HG03025 (cell line): Measurements from ENCODE around the gene GADD45G.

Experiments
- ATAC-seq: cut with Tn5 transposase; IDR thresholded peaks from one replicate; pipeline ENCODE4 v1.9.1; 2021; ENCODE audit warnings: mild to moderate bottlenecking, moderate library complexity; ENCODE audit not compliant: unreplicated experiment, low FRiP score

GADD45G gene

DNA sequence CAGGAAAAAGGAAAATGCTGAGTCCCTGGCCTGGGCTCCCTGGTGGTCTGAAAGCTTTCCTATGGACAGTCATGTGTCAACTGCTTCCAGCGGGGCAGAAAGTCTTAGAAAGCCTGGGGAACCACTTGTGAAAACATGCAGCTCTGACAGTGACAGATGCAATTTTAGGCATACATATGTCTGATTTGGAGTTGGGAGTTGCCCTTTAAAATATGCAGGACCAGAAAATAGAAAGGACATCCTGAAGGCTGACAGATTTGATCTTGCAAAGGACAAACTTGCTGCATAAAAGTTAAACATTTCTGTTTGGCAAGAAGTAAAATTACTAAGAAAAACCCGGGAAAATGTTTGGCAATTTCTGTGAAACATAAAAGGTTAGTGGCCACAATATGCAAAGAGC is 23.8 kb downstream of the GADD45G start:
- ATAC-seq, result no peak

DNA sequence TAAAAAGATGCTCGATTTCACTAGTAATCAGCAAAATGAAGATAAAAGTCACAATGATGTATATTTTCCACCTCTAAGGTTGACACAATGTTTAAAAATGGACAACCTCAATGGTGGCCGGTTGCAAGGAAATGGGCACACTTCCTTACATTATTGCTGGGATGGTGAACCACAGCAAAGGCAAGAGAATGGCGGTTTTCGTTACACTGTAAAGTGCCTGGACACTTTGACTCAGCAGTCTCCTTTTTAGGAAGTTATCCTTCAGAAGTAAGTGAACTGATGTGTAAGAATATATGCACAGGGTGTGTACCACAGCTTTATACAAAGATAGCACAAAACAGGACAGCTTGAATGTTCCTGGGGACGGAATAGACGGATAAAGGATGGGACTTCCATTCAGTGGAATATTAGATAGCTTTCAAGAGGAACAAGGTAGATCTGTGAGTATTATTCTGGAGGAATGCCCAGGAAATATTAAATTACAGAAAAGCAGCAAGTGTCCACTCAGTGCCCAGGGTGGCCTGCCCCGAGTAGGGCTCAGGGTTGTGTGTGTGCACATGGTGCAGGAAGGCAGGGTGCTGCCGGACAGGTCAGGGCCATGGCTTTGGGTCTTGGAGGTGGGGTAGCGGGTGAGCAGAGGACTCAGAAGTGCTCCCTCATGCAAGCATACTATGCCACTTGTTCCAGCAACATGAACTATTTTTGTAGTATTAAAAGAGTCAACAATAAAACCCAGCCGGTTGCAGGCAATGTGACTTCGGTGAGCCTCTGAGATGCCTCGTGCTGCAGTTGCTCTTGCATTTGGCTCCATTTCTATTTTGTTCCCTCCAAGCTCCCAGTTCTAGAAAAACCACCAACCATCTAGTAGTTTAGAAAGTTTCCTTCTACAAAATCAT is 24.5 kb downstream of the GADD45G start:
- no peak for ATAC-seq

DNA sequence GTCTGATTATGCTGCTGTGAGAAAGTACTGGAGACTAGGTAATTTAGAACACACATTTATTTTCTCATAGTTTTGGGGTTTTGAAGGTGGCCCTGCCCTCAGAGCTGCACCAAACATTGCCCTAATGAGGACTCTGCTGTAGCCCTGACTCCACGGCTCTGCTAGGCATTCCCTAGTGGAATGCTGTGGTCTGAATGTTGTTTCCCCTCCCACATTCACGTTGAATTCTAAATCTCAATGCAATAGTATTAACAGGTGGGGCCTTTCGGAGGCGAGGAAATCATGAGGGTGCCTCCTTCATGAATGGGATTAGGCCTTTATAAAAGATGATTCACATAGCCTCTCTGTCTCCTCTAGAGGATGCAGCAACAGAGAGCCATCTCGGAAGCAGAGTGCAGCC is 25.7 kb downstream of the GADD45G start:
- ATAC-seq, result no peak

DNA sequence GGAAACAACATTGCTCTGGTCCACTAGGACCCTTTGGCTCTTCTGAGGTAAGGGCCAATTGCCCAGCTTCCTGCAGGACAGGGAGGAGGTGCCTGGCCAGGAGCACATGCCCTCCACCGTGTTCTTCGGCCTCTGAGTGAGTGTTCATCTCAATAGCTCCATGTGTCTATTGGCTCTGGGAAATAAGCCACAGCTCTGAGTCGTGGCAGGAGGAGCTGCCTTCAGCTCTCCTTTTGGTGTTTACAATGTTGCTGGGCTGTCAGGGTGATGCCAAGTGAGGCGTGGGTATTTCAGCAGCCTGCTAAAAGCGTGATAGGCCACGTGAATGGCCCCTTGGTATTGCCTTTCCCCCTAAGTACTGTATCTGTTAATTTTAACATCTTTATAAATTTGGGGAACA is 26.6 kb downstream of the GADD45G start:
- ATAC-seq, result no peak

DNA sequence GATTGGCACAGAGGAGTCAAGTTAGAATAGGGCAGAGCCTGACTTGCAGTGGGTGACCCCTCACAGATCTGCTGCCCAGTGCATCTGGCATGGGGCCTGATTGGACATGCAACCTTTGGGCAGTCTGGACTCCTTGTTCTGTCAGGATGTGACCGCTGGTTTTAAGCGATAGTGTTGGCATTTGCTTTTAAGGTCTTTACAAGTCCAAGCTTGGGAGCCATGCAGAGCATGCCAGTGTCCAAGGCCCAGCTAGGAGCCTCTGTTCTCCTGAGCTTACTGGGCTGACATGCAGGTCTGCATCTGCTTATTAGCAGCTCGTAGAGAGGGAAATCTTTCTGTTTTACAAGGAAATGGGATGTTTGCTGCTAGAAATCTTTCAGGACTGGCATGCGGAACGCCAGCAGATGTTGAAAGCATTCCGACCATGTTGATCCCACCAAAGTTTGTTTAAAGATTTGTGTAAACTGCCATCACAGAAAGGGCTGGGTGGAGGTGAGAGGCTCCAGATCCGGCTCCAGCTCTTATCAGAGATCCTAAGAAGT is 27.5 kb downstream of the GADD45G start:
- ATAC-seq, result no peak

DNA sequence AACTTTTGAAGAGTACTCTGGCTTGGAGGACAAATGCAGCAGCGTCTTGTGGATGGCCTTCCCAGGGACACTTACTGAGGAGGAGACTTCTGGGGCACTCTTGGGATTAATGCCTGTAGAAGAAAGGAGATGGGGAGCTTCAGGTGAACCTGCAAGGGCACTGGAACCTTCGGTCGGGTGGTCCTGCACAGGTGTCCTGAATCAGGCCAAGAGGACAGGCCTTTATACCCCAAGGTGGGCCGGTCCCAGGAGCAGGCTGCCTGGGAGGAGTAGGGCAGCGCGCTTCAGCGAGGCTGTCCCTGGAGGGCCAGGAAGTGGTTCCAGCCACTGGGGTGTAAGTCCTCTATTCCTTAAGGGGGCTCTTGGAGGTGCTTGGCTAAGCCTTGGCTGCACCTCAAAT is 27.9 kb downstream of the GADD45G start:
- no peak for ATAC-seq

DNA sequence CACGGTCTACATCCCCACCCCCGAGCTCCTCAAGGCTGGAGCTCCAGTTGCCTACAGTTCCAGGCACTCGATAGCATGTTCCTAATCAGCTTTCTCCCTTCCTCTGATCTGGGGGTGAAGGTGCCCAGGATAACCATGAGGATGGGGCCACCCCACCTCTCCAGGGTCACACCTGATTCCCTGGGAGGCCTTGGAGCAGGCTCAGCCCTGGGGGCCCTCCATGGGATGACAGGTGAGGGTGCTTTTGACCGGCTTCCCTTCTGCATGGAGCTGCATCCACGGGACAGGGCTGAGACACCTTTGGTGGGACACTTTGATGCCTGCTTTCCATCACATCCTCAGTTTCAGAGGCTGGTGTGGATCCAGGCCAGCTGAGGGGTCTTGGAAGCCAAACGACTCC is 28.6 kb downstream of the GADD45G start:
- ATAC-seq, result no peak

DNA sequence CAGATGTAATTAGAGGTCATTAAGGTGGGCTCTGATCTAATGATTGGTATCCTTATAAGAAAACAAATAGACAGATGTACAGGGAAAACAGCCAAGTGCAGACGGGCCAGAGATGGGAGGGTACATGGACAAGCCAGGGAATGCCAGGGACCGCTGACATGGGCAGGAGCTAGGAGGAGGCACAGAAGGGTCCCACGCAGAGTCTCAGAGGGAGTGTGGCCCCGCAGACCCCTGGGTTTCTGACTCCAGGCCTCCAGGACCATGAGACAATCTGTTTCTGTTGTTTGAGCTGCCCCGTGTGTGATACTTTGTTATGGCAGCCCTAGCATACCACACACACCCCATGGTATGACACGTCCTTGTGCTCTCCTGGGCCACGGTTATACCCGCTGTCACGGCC is 29.1 kb downstream of the GADD45G start:
- no peak for ATAC-seq

DNA sequence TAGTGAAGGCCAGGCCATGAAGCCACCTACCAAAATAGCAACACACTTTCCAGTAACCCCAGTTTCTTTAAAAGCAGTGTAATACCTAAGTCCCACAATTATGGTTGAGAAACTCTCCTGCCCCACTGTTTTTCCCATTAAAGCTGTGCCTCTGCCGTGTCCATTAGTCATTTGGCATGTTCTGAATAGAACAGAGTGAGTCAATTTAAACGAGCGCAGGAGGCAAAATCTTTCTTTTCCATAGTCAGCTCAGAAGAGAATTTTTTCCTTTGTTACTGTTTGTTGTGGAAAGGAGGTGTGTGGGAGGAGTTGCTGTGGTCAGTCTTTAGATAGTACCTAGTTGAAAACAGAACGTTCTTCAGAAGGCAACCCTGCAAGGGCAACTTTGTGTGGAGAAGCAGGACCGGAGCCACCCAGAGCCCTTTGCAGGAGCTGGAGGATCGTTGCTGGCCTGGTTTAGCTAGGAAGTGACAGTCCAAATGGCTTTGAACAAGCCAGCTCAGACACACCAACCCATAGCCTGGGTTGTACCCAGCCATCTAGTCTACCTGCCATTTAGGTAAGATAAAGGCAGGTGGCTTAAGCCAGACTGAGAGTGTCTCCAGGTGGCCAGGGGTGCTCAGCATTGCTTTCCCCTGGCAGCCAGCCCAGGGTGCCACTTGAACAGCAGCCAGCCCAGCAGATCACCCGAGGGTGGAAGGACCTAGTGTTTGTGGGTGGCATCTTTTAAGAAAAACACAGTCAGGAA is 30.4 kb downstream of the GADD45G start:
- ATAC-seq, result no peak

DNA sequence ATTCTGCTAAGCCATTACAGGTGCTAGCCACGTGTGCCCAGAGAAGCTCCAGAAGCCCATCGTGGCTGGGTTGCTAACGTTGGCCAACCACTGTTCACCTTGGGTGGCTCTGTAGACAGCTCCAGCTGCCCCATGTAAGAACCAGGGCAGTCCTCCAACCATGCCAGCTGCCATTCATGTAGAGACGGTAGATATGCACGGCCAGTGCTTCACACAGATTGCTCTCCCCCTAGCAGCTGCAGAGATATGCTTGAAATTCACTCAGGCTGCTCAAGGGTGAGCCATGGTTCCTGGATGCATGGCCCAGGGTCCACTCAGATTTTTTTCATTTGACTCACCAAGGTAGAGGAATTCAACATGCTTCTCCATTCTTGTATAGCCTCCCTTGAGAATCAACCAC is 31.0 kb downstream of the GADD45G start:
- ATAC-seq, result no peak

DNA sequence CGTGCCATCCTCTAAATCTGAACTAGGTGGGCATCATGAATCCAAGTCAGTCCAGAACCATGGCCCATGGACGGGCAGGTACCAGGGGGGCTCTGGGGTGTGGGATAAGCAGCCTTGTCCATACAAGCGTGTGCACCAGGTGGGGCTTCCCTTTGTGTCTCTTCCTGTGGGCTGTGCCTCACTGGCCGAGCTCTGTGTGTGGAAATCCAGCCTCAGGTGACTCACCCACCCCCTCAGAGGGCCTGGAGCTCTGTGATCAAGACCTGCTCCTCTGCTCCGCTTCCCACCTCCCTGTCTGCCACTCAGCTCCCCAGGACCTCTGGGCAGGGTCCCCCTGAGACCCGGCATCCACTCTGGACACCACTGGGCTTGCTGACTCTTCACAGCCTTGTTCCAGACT is 33.0 kb downstream of the GADD45G start:
- no peak for ATAC-seq

DNA sequence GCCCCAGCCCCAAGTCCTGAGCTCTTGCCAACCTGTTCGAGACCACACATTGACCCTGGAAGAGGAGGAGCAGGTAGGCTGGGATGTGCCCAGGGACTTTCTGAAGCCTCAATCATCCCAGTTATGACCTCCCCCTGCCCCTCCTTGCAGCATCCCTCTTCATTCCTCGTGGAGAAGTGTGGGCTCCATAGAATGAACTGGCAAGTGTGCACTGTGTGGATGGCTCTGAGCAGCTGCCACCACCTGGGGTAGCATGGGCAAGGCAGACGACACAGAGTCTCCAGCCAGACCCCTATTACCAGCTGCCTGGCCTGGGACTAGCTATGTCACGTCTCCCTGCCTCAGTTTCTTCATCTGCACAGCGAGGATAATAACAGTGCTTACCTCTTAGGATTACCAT is 33.5 kb downstream of the GADD45G start:
- ATAC-seq, result no peak

DNA sequence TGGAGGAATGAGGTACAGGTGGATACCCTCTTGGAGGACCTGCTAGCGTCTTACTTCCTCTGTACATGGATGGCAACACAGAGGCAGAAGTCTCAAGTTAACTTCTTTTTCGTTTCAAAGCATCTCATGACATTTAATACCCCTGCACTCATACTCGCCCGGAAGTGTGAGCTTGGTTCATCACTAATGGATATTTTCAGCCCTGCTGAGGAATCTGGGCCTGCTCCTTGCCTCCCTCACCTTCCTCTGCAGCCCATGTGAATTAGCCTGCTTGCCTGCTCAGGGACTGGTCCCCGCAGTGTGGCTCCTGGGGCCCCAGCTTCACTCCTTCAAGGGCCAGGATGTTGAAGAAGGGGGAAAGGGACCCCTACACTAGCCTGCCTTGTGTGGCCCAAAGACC is 34.1 kb downstream of the GADD45G start:
- ATAC-seq, result no peak

DNA sequence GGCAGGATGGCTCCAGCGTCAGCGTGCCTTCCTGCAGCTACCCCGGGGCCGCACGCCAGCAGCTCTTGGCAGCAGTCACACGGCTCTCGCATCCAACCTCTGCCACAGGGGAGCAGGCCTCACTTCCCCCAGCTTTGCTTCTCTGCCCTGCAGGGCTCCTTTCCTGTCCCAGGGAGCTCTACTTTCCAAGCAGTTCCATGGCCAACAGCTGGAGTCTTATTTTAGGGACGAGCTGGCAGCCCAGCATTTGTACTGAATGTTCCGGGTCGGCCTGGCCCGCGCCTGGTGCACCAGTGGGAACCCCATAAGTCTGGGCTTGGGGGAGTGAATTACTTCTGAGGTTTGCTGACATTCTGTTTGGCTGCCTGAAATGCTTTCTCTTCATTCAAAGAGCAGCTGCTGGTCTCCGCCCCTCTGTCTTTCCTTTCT is 34.6 kb downstream of the GADD45G start:
- no peak for ATAC-seq

DNA sequence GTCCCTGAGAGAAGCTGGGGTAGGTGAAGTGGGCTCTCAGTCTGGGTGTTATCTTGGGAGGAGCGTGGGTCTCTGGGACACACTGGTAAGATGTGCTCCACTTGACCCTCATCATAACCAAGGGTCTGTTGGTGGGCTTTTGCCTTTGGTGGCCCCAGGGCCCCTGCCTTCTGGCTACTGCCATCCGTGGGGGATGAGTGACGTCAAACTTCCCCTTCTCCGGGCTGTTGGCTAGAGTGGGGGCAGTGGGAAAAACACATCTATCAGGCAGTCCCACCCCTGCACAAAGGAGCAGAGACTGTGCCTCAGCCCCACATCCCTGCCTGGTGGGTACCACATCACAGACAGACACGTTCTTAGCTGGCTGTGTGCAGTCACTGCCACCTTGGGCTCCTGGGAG is 35.1 kb downstream of the GADD45G start:
- ATAC-seq, result no peak

DNA sequence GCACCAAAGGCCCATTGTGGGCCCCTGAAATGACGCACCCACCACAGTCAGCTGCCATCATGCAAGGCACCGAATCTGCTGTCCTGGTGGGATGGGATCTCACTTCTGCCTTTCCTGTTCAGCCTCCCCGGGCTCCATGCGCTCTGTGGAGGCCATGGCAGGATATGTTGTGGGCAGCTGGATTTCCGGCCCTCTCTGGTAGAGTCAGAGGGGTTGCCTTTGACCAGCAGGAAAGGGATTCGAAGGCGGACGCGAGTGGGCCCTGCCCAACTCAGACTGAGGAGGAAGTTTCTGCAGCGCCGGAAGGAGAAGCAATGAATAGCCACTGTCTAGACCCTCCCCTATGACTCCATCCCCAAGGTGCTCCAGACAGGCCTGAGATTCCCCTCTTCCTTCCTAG is 35.5 kb downstream of the GADD45G start:
- no peak for ATAC-seq

DNA sequence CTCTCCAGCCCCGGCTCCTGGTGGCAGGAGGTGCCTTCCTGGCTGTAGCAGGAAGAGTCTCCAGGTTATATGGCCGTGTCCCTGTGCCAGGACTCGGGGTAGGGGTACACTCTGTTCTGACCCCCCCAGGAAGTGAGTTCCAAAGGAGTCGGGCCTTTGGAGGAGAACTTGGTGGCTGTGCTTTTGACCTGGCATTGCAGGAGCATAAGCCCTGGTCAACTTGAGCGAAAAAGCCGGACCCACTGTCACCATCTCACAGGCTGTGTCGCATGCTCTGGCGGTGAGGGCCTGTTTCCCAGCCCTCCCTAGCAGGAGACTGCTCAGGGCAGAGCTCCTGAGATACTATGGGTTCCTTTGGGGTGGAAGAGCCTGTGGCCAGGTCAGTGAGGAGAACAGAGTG is 36.0 kb downstream of the GADD45G start:
- ATAC-seq, result no peak

DNA sequence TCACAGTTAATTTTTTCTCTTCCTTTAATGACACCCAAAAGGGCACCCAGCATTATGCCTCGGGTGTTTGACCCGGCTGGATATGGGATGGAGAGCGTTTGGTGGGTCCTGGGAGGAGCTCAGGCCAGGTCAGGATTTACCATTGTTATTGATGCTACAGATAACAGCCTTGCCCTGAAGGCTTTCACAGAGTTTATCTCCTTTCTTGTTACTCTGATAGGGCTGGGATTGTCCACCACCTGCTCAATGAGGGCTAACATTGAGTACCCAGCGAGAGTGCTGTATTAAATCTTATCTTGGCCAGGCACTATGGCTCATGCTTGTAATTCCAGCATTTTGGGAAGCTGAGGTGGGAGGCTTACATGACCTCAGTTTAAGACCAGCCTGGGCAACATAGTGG is 37.2 kb downstream of the GADD45G start:
- ATAC-seq, result no peak

DNA sequence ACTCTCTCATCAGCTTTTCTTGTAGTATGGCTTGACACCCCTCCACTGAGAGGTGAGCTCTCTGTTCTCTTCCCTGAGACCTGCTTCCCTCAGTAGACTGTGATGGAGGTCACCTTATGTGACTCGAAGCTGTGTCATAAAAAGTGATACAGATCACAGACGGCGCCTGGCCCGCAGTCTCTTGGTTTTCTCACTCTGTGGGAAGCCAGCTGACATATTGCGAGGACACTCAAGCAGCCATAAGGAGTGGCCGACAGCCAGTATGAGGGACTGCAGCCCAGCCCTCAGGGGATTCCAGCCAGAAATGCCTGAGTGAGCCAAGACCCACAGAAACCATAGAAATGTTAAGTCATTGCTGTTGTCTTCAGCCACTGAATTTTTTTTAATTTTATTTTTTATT is 38.0 kb downstream of the GADD45G start:
- ATAC-seq, result no peak

DNA sequence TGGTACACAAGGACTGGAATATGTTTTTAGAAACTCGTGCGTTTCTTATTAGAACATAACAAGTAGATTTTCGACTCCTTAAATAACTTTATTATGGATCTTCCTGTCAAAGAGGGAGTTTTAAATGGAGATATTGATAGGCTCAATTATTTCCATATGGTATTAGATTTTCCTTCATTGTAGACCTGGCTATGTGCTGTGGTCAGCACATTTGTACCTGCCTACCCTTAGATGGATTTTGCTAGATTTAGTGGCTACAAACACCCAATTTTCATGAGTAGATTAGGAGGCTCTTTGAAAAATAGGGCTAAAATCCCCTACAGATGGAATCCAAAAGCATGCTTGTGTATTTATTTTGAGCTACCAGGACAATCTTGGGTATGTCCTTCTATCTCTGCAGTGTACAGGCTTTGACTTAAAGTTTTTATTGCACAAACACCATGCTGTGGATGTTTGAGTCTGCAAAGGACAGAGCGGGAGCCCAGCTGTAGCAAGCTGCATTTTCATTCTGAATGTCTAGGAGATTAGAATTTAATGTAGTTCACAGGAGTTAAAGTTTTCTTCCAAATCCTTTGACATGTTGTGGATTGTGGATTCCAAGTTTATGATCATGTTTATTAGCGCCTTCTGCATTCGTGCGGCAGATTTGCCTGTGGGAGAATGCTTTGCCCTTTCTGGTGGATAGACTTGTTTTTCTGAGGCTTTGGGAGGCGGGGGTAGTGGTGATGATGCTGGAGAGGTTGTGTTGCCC is 41.6 kb downstream of the GADD45G start:
- ATAC-seq, result no peak
